Uterus (tissue), 2 donors: Measurements from ENCODE around the gene RNF5.

Experiments
- POLR2A ChIP-seq, 2 donors: fragments of 450-650 bp; IDR thresholded peaks; one replicate each; pipeline ENCODE4 v1.6.1; 2016; ENCODE audit warnings: antibody characterized with exemption in 2 of 2, mild to moderate bottlenecking in 1 of 2, moderate library complexity in 1 of 2
- TF ChIP-seq, protein P1 (sequence below), 4 experiments: fragments of 200-600 bp in 2 of 4; fragments of 450-650 bp in 2 of 4; sonication (generic) in 2 of 4; IDR thresholded peaks; one replicate each; pipeline ENCODE4 v1.5.1; 2016 to 2019; ENCODE audit warnings: antibody characterized with exemption in 4 of 4, mild to moderate bottlenecking in 2 of 4, moderate library complexity in 1 of 4

DNA sequence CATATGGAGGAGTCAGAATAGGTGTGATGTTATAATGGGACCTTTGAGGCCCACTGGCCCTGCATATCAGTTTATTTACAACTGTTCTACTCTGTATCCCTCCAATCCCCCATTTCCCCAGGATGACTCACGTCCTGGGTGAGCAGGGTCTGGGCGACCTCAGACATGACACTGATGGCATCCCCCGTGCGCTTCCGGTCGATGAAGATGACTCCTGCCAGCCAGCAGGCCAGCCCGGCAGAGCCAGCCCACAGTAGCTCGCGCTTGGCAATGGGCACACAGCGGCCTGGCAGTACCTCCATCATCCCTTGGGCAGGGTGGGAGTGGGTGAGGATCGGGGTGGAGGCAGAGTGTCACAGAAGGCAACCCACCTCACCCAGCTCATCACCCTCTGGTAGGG lies 7.9 kb upstream of the RNF5 start:
- TF ChIP-seq POLR2A (IDR thresholded peaks at IDR 0.05) = no peak
- TF ChIP-seq, protein P1, sequence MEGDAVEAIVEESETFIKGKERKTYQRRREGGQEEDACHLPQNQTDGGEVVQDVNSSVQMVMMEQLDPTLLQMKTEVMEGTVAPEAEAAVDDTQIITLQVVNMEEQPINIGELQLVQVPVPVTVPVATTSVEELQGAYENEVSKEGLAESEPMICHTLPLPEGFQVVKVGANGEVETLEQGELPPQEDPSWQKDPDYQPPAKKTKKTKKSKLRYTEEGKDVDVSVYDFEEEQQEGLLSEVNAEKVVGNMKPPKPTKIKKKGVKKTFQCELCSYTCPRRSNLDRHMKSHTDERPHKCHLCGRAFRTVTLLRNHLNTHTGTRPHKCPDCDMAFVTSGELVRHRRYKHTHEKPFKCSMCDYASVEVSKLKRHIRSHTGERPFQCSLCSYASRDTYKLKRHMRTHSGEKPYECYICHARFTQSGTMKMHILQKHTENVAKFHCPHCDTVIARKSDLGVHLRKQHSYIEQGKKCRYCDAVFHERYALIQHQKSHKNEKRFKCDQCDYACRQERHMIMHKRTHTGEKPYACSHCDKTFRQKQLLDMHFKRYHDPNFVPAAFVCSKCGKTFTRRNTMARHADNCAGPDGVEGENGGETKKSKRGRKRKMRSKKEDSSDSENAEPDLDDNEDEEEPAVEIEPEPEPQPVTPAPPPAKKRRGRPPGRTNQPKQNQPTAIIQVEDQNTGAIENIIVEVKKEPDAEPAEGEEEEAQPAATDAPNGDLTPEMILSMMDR (IDR thresholded peaks at IDR 0.05) = no peak
